HepG2 (cell line): ENCODE measurements around the gene IRAK2. TPM values are rescaled to one million over a fixed set of nuclear protein-coding genes. Genes with fewer than 3 reads are reported as not detected.

ENCODE experiments used
- EP300 ChIP-seq, 3 experiments: sonication (generic) in 1 of 3; formaldehyde crosslinking in 1 of 3; IDR thresholded peaks; 2 replicates each; pipeline versions ENCODE4 v1.5.1 to v1.6.1; 2011 to 2020; ENCODE audit warnings: low read depth in 2 of 3, low read length in 2 of 3, borderline replicate concordance in 1 of 3, improper control_type of control experiment in 1 of 3, mild to moderate bottlenecking in 1 of 3, missing genetic modification reagents in 1 of 3, moderate library complexity in 1 of 3
- MLXIP ChIP-seq: sonication (generic); formaldehyde crosslinking; IDR thresholded peaks from 2 replicates; pipeline ENCODE4 v1.9.0; 2021; ENCODE audit warnings: missing genetic modification reagents, borderline replicate concordance
- NBN ChIP-seq: fragments of 450-650 bp; conservative IDR thresholded peaks from 2 replicates; pipeline ENCODE4 v1.6.1; 2017
- NFRKB ChIP-seq: fragments of 450-650 bp; IDR thresholded peaks from 2 replicates; pipeline ENCODE4 v1.6.1; 2017
- SMAD1 ChIP-seq: sonication (generic); formaldehyde crosslinking; IDR thresholded peaks from 2 replicates; pipeline ENCODE4 v1.4.0; 2020; ENCODE audit warnings: missing genetic modification reagents, low read depth, mild to moderate bottlenecking, borderline replicate concordance
- SP1 ChIP-seq, 2 experiments: fragments of 450-650 bp in 1 of 2; sonication (generic) in 1 of 2; formaldehyde crosslinking in 1 of 2; IDR thresholded peaks; 2 replicates each; pipeline versions ENCODE4 v1.4.0 to v1.6.1; 2016 to 2020; ENCODE audit warnings: missing genetic modification reagents in 1 of 2
- STAG1 ChIP-seq: sonication (generic); formaldehyde crosslinking; IDR thresholded peaks from 2 replicates; pipeline ENCODE4 v1.4.0; 2020; ENCODE audit warnings: missing genetic modification reagents
- YEATS4 ChIP-seq: sonication (generic); formaldehyde crosslinking; IDR thresholded peaks from 2 replicates; pipeline ENCODE4 v1.4.0; 2020; ENCODE audit warnings: missing genetic modification reagents, borderline replicate concordance
- ZNF101 ChIP-seq: sonication (generic); formaldehyde crosslinking; IDR thresholded peaks from 2 replicates; pipeline ENCODE4 v1.4.0; 2020; ENCODE audit warnings: mild to moderate bottlenecking, low read depth, missing genetic modification reagents, borderline replicate concordance
- ZNF263 ChIP-seq: sonication (generic); formaldehyde crosslinking; IDR thresholded peaks from 2 replicates; pipeline ENCODE4 v1.4.0; 2020; ENCODE audit warnings: missing genetic modification reagents
- ZNF558 ChIP-seq: sonication (generic); formaldehyde crosslinking; IDR thresholded peaks from 2 replicates; pipeline ENCODE4 v1.9.0; 2022; ENCODE audit warnings: mild to moderate bottlenecking, missing genetic modification reagents, borderline replicate concordance
- ZNF609 ChIP-seq: sonication (generic); formaldehyde crosslinking; IDR thresholded peaks from 2 replicates; pipeline ENCODE4 v1.4.0; 2020; ENCODE audit warnings: mild to moderate bottlenecking, missing genetic modification reagents, borderline replicate concordance
- ZNF761 ChIP-seq: sonication (generic); formaldehyde crosslinking; conservative IDR thresholded peaks from 2 replicates; pipeline ENCODE4 v1.4.0; 2020; ENCODE audit warnings: mild to moderate bottlenecking, missing genetic modification reagents
- ZNF777 ChIP-seq: sonication (generic); formaldehyde crosslinking; IDR thresholded peaks from 2 replicates; pipeline ENCODE4 v1.4.0; 2020; ENCODE audit warnings: missing genetic modification reagents
- ZSCAN31 ChIP-seq: sonication (generic); formaldehyde crosslinking; IDR thresholded peaks from 2 replicates; pipeline ENCODE4 v1.5.0; 2020; ENCODE audit warnings: low read depth, mild to moderate bottlenecking, missing genetic modification reagents
- polyA plus RNA-seq, 8 experiments: library from polyadenylated mRNA; depleted of rRNA in 3 of 8; stranded (reverse) in 7 of 8; unstranded in 1 of 8; fragments of >200 nt; fragmentation: Illumina TruSeq in 4 of 8; extraction: Trizol in 4 of 8; gene quantifications; 2 replicates each; pipeline versions ENCODE4 v1.2.1 to v1.2.3, GENCODE V29; 2011 to 2016; ENCODE audit warnings: low read depth in 4 of 8, missing spikeins in 1 of 8, mixed read lengths in 1 of 8; ENCODE audit not compliant: insufficient read depth in 1 of 8
- total RNA-seq, 5 experiments: library from RNA; depleted of rRNA; stranded (reverse); fragments of >200 nt; fragmentation: Illumina TruSeq; extraction: Trizol; gene quantifications; 2 replicates each; pipeline ENCODE4 v1.2.3, GENCODE V29; 2016; ENCODE audit warnings: low read depth in 1 of 5
- TF ChIP-seq, protein P1 (sequence below): IDR thresholded peaks from 2 replicates; pipeline ENCODE4 v1.4.0; 2020; ENCODE audit warnings: mild to moderate bottlenecking, missing genetic modification reagents

The IRAK2 gene
- total and polyA plus RNA-seq, 2 of the 13 experiments (the other 11 are each of a cell fraction or from before 2014, with no cell fraction given), result 13.1 to 23.3 TPM

DNA sequence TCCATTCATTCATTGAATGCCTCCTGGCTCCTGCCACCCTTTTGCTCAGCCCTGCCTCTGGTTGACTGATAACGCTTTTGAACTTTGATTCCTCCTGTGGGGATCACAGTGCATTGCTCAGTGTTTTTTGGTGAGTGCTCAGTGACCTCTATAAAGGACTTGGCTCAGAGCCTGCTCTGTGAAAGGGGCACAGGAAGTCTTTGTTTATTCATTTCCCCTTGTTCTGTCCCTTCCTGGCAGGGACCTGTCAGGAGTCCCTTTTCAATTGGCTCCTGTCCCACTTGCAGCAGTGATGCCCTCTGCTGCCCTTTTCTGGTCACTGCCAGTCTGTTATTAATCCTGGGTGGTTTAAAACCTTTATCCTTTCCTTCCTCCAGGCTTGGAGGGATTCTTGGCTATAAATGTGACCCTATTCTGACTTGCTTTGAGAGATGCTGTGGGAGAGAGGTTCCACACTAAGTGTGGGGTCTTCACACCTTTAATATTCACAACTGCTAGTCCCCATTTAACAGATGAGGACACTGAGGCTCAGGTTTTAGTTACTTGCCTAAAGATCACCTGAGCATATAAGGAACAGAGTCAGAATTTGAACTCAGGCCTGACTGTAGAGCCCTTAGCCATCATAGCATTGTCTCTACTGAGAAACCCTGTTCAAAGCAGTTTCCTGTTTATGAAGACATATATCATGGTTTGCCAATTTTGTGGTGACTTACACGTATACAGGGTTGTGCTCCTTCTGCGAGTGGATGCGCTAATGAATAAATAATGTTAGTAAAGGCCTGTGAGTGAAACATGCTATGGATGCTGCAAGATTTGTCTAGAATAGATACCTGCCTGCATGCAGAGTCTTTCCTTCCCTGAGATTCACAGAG, 60.3 kb downstream of the IRAK2 start (continued):
- TF ChIP-seq ZNF609 (CRISPR knock-in tag), result peak; percentile 81
- no peak for TF ChIP-seq ZNF101
- TF ChIP-seq NFRKB, result no peak
- no peak for TF ChIP-seq MLXIP
- TF ChIP-seq ZNF558 (CRISPR knock-in tag), result no peak
- TF ChIP-seq SP1 (IDR thresholded peaks at IDR 0.05), result no peak
- TF ChIP-seq SP1 (CRISPR knock-in tag; IDR thresholded peaks at IDR 0.05), result 0 out of 2 replicates have a peak, but pooled peaks have one; percentile 15
- peak; percentile 98 for TF ChIP-seq ZNF263 (CRISPR knock-in tag)
- peak; percentile 97 for TF ChIP-seq STAG1 (CRISPR knock-in tag)
- TF ChIP-seq YEATS4 (CRISPR knock-in tag), result 0 out of 2 replicates have a peak, but pooled peaks have one; percentile 43
- no peak for TF ChIP-seq ZSCAN31 (CRISPR knock-in tag)
- no peak for TF ChIP-seq NBN
- TF ChIP-seq SMAD1 (CRISPR knock-in tag), result no peak
- no peak for TF ChIP-seq ZNF777 (CRISPR knock-in tag)
- TF ChIP-seq, protein P1, sequence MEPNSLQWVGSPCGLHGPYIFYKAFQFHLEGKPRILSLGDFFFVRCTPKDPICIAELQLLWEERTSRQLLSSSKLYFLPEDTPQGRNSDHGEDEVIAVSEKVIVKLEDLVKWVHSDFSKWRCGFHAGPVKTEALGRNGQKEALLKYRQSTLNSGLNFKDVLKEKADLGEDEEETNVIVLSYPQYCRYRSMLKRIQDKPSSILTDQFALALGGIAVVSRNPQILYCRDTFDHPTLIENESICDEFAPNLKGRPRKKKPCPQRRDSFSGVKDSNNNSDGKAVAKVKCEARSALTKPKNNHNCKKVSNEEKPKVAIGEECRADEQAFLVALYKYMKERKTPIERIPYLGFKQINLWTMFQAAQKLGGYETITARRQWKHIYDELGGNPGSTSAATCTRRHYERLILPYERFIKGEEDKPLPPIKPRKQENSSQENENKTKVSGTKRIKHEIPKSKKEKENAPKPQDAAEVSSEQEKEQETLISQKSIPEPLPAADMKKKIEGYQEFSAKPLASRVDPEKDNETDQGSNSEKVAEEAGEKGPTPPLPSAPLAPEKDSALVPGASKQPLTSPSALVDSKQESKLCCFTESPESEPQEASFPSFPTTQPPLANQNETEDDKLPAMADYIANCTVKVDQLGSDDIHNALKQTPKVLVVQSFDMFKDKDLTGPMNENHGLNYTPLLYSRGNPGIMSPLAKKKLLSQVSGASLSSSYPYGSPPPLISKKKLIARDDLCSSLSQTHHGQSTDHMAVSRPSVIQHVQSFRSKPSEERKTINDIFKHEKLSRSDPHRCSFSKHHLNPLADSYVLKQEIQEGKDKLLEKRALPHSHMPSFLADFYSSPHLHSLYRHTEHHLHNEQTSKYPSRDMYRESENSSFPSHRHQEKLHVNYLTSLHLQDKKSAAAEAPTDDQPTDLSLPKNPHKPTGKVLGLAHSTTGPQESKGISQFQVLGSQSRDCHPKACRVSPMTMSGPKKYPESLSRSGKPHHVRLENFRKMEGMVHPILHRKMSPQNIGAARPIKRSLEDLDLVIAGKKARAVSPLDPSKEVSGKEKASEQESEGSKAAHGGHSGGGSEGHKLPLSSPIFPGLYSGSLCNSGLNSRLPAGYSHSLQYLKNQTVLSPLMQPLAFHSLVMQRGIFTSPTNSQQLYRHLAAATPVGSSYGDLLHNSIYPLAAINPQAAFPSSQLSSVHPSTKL, result peak; percentile 91
- TF ChIP-seq ZNF761 (CRISPR knock-in tag), result 0 out of 2 replicates have a peak, but pooled peaks have one; percentile 0
- TF ChIP-seq EP300 (IDR thresholded peaks at IDR 0.05; ENCODE audit: low read depth in 2 of 2, low read length in 2 of 2), result peak in 1 of 2 experiments; percentile 94; a peak in 3 of 4 replicates
- peak; percentile 83 for TF ChIP-seq EP300 (CRISPR knock-in tag; IDR thresholded peaks at IDR 0.05; ENCODE audit: borderline replicate concordance)
